Epithelial cell of esophagus (primary cell): Measurements from ENCODE around the gene RBX1.
A peak's percentile ranks its signal among the peaks of the same experiment; 100 is the strongest.

Experiments used
- DNase-seq: peaks from one replicate; pipeline ENCODE4 v3.0.0; 2010; ENCODE audit warnings: low read depth
- H3K4me3 ChIP-seq: 2 replicates; pipeline ENCODE4 v1.5.1; 2011; ENCODE audit warnings: mild to moderate bottlenecking, low read length, control low read depth
- TF ChIP-seq, protein P1 (sequence below): IDR thresholded peaks from 2 replicates; pipeline ENCODE4 v1.5.1; 2011; ENCODE audit warnings: low read depth, mild to moderate bottlenecking, low read length, control low read depth, inconsistent platforms; ENCODE audit not compliant: insufficient read depth; ENCODE audit errors: missing control alignments

RBX1 gene

DNA sequence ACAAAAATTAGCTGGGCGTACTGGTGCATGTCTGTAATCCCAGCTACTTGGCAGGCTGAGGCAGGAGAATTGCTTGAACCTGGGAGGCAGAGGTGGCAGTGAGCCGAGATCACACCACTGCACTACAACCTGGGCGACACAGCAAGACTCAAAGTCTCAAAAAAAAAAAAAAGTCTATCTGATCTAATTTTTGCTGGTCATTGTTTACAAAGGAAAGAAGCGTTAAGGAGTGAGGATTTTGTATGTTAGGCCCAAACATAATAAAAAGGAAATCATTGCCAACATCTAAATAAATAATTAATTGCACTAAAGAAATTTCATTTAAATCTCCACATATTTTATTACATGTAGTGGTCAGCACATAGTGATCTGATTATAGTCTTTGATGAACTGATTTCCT is 2.9 kb downstream of the RBX1 start:
- TF ChIP-seq, protein P1, sequence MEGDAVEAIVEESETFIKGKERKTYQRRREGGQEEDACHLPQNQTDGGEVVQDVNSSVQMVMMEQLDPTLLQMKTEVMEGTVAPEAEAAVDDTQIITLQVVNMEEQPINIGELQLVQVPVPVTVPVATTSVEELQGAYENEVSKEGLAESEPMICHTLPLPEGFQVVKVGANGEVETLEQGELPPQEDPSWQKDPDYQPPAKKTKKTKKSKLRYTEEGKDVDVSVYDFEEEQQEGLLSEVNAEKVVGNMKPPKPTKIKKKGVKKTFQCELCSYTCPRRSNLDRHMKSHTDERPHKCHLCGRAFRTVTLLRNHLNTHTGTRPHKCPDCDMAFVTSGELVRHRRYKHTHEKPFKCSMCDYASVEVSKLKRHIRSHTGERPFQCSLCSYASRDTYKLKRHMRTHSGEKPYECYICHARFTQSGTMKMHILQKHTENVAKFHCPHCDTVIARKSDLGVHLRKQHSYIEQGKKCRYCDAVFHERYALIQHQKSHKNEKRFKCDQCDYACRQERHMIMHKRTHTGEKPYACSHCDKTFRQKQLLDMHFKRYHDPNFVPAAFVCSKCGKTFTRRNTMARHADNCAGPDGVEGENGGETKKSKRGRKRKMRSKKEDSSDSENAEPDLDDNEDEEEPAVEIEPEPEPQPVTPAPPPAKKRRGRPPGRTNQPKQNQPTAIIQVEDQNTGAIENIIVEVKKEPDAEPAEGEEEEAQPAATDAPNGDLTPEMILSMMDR = no peak
- no peak overlapping the region for H3K4me3 ChIP-seq
- DNase-seq = no peak

- H3K4me3 ChIP-seq = no peak overlapping the region
- DNase-seq = no peak
- TF ChIP-seq, protein P1 = no peak
Observed at GRCh38 chr22:40955571-40955970, 4.4 kb downstream of the RBX1 start.

GRCh38 chr22:40957601-40958000 is 6.4 kb downstream of the RBX1 start:
- TF ChIP-seq, protein P1 = no peak
- DNase-seq = no peak
- H3K4me3 ChIP-seq = no peak overlapping the region

GRCh38 chr22:40958299-40958698 is 7.1 kb downstream of the RBX1 start:
- TF ChIP-seq, protein P1 = no peak
- DNase-seq = no peak
- no peak overlapping the region for H3K4me3 ChIP-seq

DNA sequence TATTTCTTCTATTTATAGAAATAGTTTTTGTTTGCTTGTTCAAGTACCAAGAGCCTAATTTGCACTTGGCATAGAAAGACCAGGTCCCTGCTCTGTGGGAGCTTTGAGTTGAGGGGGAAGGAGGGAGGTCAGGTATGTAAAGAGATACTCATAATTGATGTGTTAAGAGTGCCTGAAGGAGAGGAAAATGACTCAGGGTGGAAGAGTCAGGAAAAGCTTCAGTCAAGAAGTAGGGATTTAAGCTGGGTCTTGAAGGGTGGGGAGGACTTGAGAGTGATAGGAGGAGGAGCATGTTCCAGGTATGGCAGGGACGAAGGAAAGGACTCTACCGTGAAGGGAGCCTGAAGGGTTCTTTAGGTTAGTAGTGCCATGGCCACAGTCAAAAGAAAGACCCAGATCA is 9.0 kb downstream of the RBX1 start:
- TF ChIP-seq, protein P1 = no peak
- H3K4me3 ChIP-seq = no peak overlapping the region
- DNase-seq = peak; percentile 52

- H3K4me3 ChIP-seq = no peak overlapping the region
- DNase-seq = no peak
- TF ChIP-seq, protein P1 = no peak
Observed at GRCh38 chr22:40965936-40966725, 15.0 kb downstream of the RBX1 start.

DNA sequence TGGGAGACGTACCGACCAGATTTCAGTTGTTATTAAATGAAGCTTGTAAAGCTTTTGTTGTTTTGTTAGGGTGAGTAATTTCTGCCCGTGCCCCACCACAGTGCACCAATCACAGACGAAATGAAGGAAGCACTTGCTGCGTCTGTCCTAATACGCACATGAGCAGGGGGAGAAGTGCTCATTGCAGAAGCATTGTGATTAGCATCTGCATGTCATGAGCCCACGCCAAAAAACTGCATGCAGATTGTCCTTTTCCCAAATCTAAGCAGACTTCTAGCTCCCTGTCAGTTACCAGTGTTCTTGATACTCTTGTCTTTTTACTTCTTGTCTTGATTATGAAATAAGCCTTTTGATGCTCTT is 15.5 kb downstream of the RBX1 start:
- no peak overlapping the region for H3K4me3 ChIP-seq
- TF ChIP-seq, protein P1 = no peak
- DNase-seq = no peak
